Measurements from ENCODE around the gene NARS2.
"Not testable (repeated sequence)": the region's sequence is repeated elsewhere in the genome, so short reads cannot be mapped to it uniquely, and the experiment has no call there.

Gene NARS2

GRCh38 chr11:78555592-78555991 lies 19.1 kb downstream of the NARS2 start:
- no peak overlapping the region for H3K4me3 ChIP-seq (ENCODE audit: control insufficient read depth, low read depth, low read length)
- no peak for TF ChIP-seq CTCF (conservative IDR thresholded peaks at IDR 0.05; ENCODE audit: control insufficient read depth, insufficient read depth, low read depth, low read length)
- DNase-seq (ENCODE audit: low read depth) = no peak

- no peak overlapping the region for H3K4me3 ChIP-seq (ENCODE audit: control insufficient read depth, low read depth, low read length)
- TF ChIP-seq CTCF (conservative IDR thresholded peaks at IDR 0.05; ENCODE audit: control insufficient read depth, insufficient read depth, low read depth, low read length) = no peak
- DNase-seq (ENCODE audit: low read depth) = no peak
Observed at GRCh38 chr11:78552881-78553280, 21.8 kb downstream of the NARS2 start.

GRCh38 chr11:78552139-78552538 lies 22.5 kb downstream of the NARS2 start:
- H3K4me3 ChIP-seq (ENCODE audit: control insufficient read depth, low read depth, low read length); DNase-seq (ENCODE audit: low read depth): not testable (repeated sequence)

GRCh38 chr11:78551066-78551465 lies 23.6 kb downstream of the NARS2 start:
- no peak overlapping the region for H3K4me3 ChIP-seq (ENCODE audit: control insufficient read depth, low read depth, low read length)
- no peak for TF ChIP-seq CTCF (conservative IDR thresholded peaks at IDR 0.05; ENCODE audit: control insufficient read depth, insufficient read depth, low read depth, low read length)
- DNase-seq (ENCODE audit: low read depth) = no peak

- no peak for TF ChIP-seq CTCF (conservative IDR thresholded peaks at IDR 0.05; ENCODE audit: control insufficient read depth, insufficient read depth, low read depth, low read length)
- H3K4me3 ChIP-seq (ENCODE audit: control insufficient read depth, low read depth, low read length) = no peak overlapping the region
- no peak for DNase-seq (ENCODE audit: low read depth)
Observed at GRCh38 chr11:78549624-78550409, 24.8 kb downstream of the NARS2 start.

GRCh38 chr11:78548911-78549590 lies 25.6 kb downstream of the NARS2 start:
- no peak for DNase-seq (ENCODE audit: low read depth)
- no peak for TF ChIP-seq CTCF (conservative IDR thresholded peaks at IDR 0.05; ENCODE audit: control insufficient read depth, insufficient read depth, low read depth, low read length)
- no peak overlapping the region for H3K4me3 ChIP-seq (ENCODE audit: control insufficient read depth, low read depth, low read length)

- DNase-seq (ENCODE audit: low read depth) = no peak
- TF ChIP-seq CTCF (conservative IDR thresholded peaks at IDR 0.05; ENCODE audit: control insufficient read depth, insufficient read depth, low read depth, low read length) = no peak
- H3K4me3 ChIP-seq (ENCODE audit: control insufficient read depth, low read depth, low read length) = no peak overlapping the region
Observed at GRCh38 chr11:78547931-78548705, 26.5 kb downstream of the NARS2 start.

Measured in fibroblast of mammary gland (primary cell).